ENCODE measurements around the gene LCN6.

DNA sequence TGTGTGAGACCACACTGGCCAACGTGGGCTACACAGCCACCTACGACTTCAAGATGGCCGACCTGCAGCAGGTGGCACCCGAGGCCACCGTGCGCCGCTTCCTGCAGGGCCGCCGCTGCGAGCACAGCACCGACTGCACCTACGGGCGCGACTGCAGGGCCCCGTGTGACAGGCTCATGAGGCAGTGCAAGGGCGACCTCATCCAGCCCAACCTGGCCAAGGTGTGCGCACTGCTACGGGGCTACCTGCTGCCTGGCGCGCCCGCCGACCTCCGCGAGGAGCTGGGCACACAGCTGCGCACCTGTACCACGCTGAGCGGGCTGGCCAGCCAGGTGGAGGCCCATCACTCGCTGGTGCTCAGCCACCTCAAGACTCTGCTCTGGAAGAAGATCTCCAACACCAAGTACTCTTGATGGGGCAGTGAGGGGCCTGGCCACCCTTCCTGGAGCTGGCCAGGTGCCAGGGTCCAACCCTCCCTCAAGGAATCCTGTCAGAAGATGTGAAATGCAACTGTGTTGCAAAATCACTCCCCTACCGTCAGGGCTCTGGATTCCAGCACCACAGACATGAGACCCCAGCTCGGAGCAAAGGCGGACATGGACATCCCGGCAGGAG lies 24.9 kb downstream of the LCN6 start:
- TF ChIP-seq, protein P1, sequence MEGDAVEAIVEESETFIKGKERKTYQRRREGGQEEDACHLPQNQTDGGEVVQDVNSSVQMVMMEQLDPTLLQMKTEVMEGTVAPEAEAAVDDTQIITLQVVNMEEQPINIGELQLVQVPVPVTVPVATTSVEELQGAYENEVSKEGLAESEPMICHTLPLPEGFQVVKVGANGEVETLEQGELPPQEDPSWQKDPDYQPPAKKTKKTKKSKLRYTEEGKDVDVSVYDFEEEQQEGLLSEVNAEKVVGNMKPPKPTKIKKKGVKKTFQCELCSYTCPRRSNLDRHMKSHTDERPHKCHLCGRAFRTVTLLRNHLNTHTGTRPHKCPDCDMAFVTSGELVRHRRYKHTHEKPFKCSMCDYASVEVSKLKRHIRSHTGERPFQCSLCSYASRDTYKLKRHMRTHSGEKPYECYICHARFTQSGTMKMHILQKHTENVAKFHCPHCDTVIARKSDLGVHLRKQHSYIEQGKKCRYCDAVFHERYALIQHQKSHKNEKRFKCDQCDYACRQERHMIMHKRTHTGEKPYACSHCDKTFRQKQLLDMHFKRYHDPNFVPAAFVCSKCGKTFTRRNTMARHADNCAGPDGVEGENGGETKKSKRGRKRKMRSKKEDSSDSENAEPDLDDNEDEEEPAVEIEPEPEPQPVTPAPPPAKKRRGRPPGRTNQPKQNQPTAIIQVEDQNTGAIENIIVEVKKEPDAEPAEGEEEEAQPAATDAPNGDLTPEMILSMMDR (IDR thresholded peaks at IDR 0.05), result no peak
- no peak for TF ChIP-seq POLR2AphosphoS5 (IDR thresholded peaks at IDR 0.05)
- TF ChIP-seq POLR2A (IDR thresholded peaks at IDR 0.05), result no peak
- no peak for TF ChIP-seq EP300 (IDR thresholded peaks at IDR 0.05)

All from upper lobe of left lung (tissue), 4 donors.